ENCODE results near the gene LSMEM2. TPM values are rescaled to one million over a fixed set of nuclear protein-coding genes. Genes with fewer than 3 reads are reported as not detected.
A peak's percentile ranks its signal among the peaks of the same experiment; 100 is the strongest.

Gene LSMEM2
- total and polyA plus RNA-seq, 12 donors = 1.9 to 45.2 (median 31.7) TPM

GRCh38 chr3:50266836-50267235 lies 12.1 kb upstream of the LSMEM2 start:
- intact Hi-C loops (cut with DNase I) = loop anchor here in 1 of 10 donors (10.0 kb wide), 1 partner anchor 58 kb away; the partner anchor contains the start of genes HYAL2 and TUSC2
- TF ChIP-seq CTCF (IDR thresholded peaks at IDR 0.05) = no peak
- Histone ChIP-seq H3K9me3 (no peaks in the 10 kb centered on the region), H3K27me3 (peaks cover 0 to 14% (median 0%) of the 10 kb centered on the region in 7 donors), H3K4me3 (peak overlapping the region; percentile 29 to 71 (median 61)), H3K36me3 (no peaks in the 10 kb centered on the region), H3K4me1 (peaks cover 18 to 68% (median 54%) of the 10 kb centered on the region in 9 donors), H3K27ac (peak overlapping the region; percentile 81 to 98 (median 93))
- ATAC-seq (no peak), DNase-seq (no peak)
- WGBS, 2 donors = 49 to 53% methylated on average over 7 of the region's 7 CpGs

- intact Hi-C loops (cut with DNase I) = loop anchor here in 1 of 10 donors (10.0 kb wide), 1 partner anchor 57 kb away; the partner anchor contains the start of genes HYAL2 and TUSC2
- DNase-seq = peak; percentile 70 to 82
- peak in 1 of 9 donors; percentile 19 for TF ChIP-seq CTCF (IDR thresholded peaks at IDR 0.05)
- ATAC-seq = peak; percentile 27 to 67 (median 56)
- Histone ChIP-seq H3K36me3 (no peaks in the 10 kb centered on the region), H3K27me3 (peaks cover 0 to 14% (median 0%) of the 10 kb centered on the region in 7 donors), H3K27ac (peak overlapping the region; percentile 81 to 98 (median 93)), H3K9me3 (no peaks in the 10 kb centered on the region), H3K4me3 (peak overlapping the region; percentile 29 to 71 (median 61)), H3K4me1 (peaks cover 18 to 66% (median 54%) of the 10 kb centered on the region in 9 donors)
- 10 to 11% methylated on average over 22 of the region's 22 CpGs for WGBS, 2 donors
These were observed 11.5 kb upstream of the LSMEM2 start for GRCh38 chr3:50267280-50267913.

- H3K36me3 ChIP-seq = no peaks in the 10 kb centered on the region
- peak overlapping the region in 6 of 10 donors; percentile 47 to 71 (median 64) for H3K4me3 ChIP-seq
- TF ChIP-seq CTCF (IDR thresholded peaks at IDR 0.05) = no peak
- peaks cover 20 to 75% (median 57%) of the 10 kb centered on the region in 9 donors for H3K4me1 ChIP-seq
- intact Hi-C loops (cut with DNase I) = loop anchor here in 1 of 10 donors (10.0 kb wide), 1 partner anchor 57 kb away; the partner anchor contains the start of genes HYAL2 and TUSC2
- peaks cover 0 to 16% (median 0%) of the 10 kb centered on the region in 7 donors for H3K27me3 ChIP-seq
- 50 to 54% methylated on average over 3 of the region's 3 CpGs for WGBS, 2 donors
- peak in 1 of 8 donors; percentile 0 for ATAC-seq
- no peak for DNase-seq
- H3K27ac ChIP-seq = peak overlapping the region in 9 of 10 donors; percentile 58 to 98 (median 94)
- H3K9me3 ChIP-seq = no peaks in the 10 kb centered on the region
These were observed 10.6 kb upstream of the LSMEM2 start for GRCh38 chr3:50268276-50268675.

- Histone ChIP-seq H3K9me3 (no peaks in the 10 kb centered on the region), H3K27ac (peak within 1 kb of the TSS in 9 of 10 donors; percentile 58 to 98 (median 94)), H3K27me3 (peaks cover 0 to 22% (median 0%) of the 10 kb centered on the region in 7 donors), H3K4me3 (peak within 1 kb of the TSS in 9 of 10 donors; percentile 47 to 71 (median 63)), H3K4me1 (peaks cover 20 to 77% (median 62%) of the 10 kb centered on the region in 9 donors), H3K36me3 (no peaks in the 10 kb centered on the region)
- TF ChIP-seq CTCF (IDR thresholded peaks at IDR 0.05) = no peak
- ATAC-seq (peak; percentile 3 to 67 (median 30)), DNase-seq (peak; percentile 66 to 68)
- intact Hi-C loops (cut with DNase I) = loop anchor here in 1 of 10 donors (10.0 kb wide), 1 partner anchor 56 kb away; the partner anchor contains the start of genes HYAL2 and TUSC2
- WGBS, 2 donors = 36 to 42% methylated on average over 21 of the region's 21 CpGs
These were observed 10.0 kb upstream of the LSMEM2 start, which contains the start of gene SEMA3B for GRCh38 chr3:50268703-50269451. TSS of gene SEMA3B (plus strand) at chr3:50269147. CDS start at chr3:50269241, 94 bp downstream.

Data from heart right ventricle (tissue), 16 donors.